ENCODE measurements around the gene EPAS1.

Gene EPAS1

GRCh38 chr2:46367286-46367685 lies 70.1 kb downstream of the EPAS1 start:
- DNase-seq: no peak

GRCh38 chr2:46368401-46368800 lies 71.2 kb downstream of the EPAS1 start:
- no peak for DNase-seq

- no peak for DNase-seq
Observed at GRCh38 chr2:46369783-46370182, 72.6 kb downstream of the EPAS1 start.

GRCh38 chr2:46371854-46372253 lies 74.6 kb downstream of the EPAS1 start:
- DNase-seq: no peak

- no peak for DNase-seq
Observed at GRCh38 chr2:46372475-46372874, 75.3 kb downstream of the EPAS1 start.

GRCh38 chr2:46373238-46373637 lies 76.0 kb downstream of the EPAS1 start:
- no peak for DNase-seq

- no peak for DNase-seq
Observed at GRCh38 chr2:46375566-46376125, 78.4 kb downstream of the EPAS1 start.

GRCh38 chr2:46376586-46376985 lies 79.4 kb downstream of the EPAS1 start:
- DNase-seq: no peak

GRCh38 chr2:46377101-46377581 lies 79.9 kb downstream of the EPAS1 start:
- DNase-seq: no peak

GRCh38 chr2:46377666-46378560 lies 80.7 kb downstream of the EPAS1 start:
- no peak for DNase-seq

- no peak for DNase-seq
Observed at GRCh38 chr2:46378616-46379015, 81.4 kb downstream of the EPAS1 start.

GRCh38 chr2:46379213-46380037 lies 82.2 kb downstream of the EPAS1 start:
- DNase-seq: no peak

GRCh38 chr2:46380038-46380940 lies 83.1 kb downstream of the EPAS1 start:
- no peak for DNase-seq

- no peak for DNase-seq
Observed at GRCh38 chr2:46381263-46381849, 84.1 kb downstream of the EPAS1 start.

GRCh38 chr2:46381871-46382270 lies 84.7 kb downstream of the EPAS1 start:
- DNase-seq: no peak

- no peak for DNase-seq
Observed at GRCh38 chr2:46382331-46383112, 85.3 kb downstream of the EPAS1 start.

- DNase-seq: no peak
Observed at GRCh38 chr2:46383113-46383395, 85.8 kb downstream of the EPAS1 start.

GRCh38 chr2:46383784-46384456 lies 86.7 kb downstream of the EPAS1 start:
- DNase-seq: no peak

GRCh38 chr2:46384457-46384815 lies 87.2 kb downstream of the EPAS1 start:
- no peak for DNase-seq

GRCh38 chr2:46385786-46386577 lies 88.8 kb downstream of the EPAS1 start:
- DNase-seq: no peak
